SU-DHL-6 (cell line): Measurements from ENCODE around the gene PREX1.

Source experiments
- H2AFZ ChIP-seq: fragments of 200-600 bp; sonication (generic); 2 replicates; pipeline ENCODE4 v1.6.1; 2014; ENCODE audit warnings: low read depth, mild to moderate bottlenecking, moderate library complexity, mixed read lengths, antibody characterized with exemption, low read length; ENCODE audit not compliant: severe bottlenecking
- H3F3A ChIP-seq: fragments of 200-600 bp; shearing (Covaris generic); 2 replicates; pipeline ENCODE4 v1.6.0; 2016; ENCODE audit warnings: antibody characterized with exemption, mild to moderate bottlenecking; ENCODE audit not compliant: insufficient read depth
- H3K27ac ChIP-seq: fragments of 200-600 bp; sonication (generic); 2 replicates; pipeline ENCODE4 v1.5.1; 2016; ENCODE audit warnings: low read depth, mild to moderate bottlenecking, low read length, moderate library complexity, mixed read lengths
- H3K27me3 ChIP-seq: fragments of 200-600 bp; sonication (generic), shearing (Covaris generic); 2 replicates; pipeline ENCODE4 v1.6.0; 2014; ENCODE audit warnings: mild to moderate bottlenecking, low read length
- H3K36me3 ChIP-seq: fragments of 200-600 bp; sonication (generic); 2 replicates; pipeline ENCODE4 v1.6.1; 2014; ENCODE audit warnings: mild to moderate bottlenecking, low read length, mixed read lengths
- H3K4me2 ChIP-seq: fragments of 300-600, 200-600 bp; shearing (Covaris generic), sonication (generic); 2 replicates; pipeline ENCODE4 v1.6.0; 2014; ENCODE audit warnings: low read length, low read depth, mild to moderate bottlenecking; ENCODE audit not compliant: poor library complexity, severe bottlenecking
- H3K4me3 ChIP-seq: fragments of 200-600 bp; sonication (generic); 2 replicates; pipeline ENCODE4 v1.5.1; 2014; ENCODE audit warnings: antibody characterized with exemption, low read length, mild to moderate bottlenecking, mixed read lengths; ENCODE audit not compliant: insufficient read depth, poor library complexity, severe bottlenecking
- H3K79me2 ChIP-seq: fragments of 200-600 bp; sonication (generic); 2 replicates; pipeline ENCODE4 v1.6.1; 2014; ENCODE audit warnings: mild to moderate bottlenecking, low read length, moderate library complexity; ENCODE audit not compliant: insufficient read depth
- H3K9ac ChIP-seq: fragments of 200-600 bp; sonication (generic); 2 replicates; pipeline ENCODE4 v1.7.0; 2014; ENCODE audit warnings: mild to moderate bottlenecking, low read length
- H3K9me2 ChIP-seq: fragments of 200-600 bp; sonication (generic); replicated peaks from 2 replicates; pipeline ENCODE4 v1.6.1; 2014; ENCODE audit warnings: low read length; ENCODE audit not compliant: insufficient read depth
- H3K9me3 ChIP-seq: fragments of 200-600 bp; sonication (generic); 2 replicates; pipeline ENCODE4 v1.6.1; 2014; ENCODE audit warnings: low read length, mixed read lengths; ENCODE audit not compliant: insufficient read depth
- H4K20me1 ChIP-seq: fragments of 200-600 bp; sonication (generic); 2 replicates; pipeline ENCODE4 v1.6.1; 2014; ENCODE audit warnings: low read depth, mild to moderate bottlenecking, antibody characterized with exemption, low read length, moderate library complexity, mixed read lengths
- CTCF ChIP-seq: fragments of 200-600 bp; sonication (generic); IDR thresholded peaks from one replicate; pipeline ENCODE4 v1.5.1; 2017; ENCODE audit warnings: antibody characterized with exemption, mild to moderate bottlenecking, low read length, moderate library complexity; ENCODE audit not compliant: insufficient read depth, poor library complexity, severe bottlenecking
- EZH2phosphoT487 ChIP-seq: fragments of 200-600 bp; sonication (generic), shearing (Covaris generic); conservative IDR thresholded peaks from 2 replicates; pipeline ENCODE4 v1.6.1; 2018; ENCODE audit warnings: mild to moderate bottlenecking, antibody characterized with exemption, low read length, moderate library complexity, mixed read lengths

Gene PREX1

DNA sequence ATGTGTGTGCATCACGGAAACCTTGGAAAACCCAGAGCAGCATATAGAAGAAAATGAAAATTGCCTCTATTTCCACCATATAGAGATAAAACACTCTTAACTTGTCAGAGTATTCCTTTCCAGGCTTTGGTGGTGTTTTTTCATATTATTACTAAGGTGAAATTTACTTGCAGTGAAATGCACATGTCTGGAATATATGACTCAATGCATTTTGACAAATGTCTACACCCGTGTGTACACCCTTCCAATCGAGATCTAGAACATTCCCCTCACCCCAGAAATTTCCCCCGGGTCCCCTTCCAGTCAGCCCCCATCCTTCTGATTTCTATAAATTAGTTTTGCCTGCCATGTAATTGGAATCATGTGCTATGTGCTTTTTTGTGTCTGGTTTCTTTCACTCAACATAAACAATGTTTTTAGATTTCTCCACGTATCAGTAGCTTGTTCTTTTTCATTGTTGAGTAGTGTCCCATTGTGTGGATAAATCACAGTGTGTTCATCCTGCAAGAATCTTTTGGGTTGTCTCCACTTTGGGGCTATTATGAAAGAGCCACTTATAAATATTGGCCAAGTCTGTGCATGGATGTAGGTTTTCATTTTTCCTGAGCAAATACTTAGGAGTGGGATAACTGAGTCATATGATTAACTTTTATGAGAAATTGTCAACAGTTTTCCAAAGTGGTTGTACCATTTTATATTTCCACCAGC is 19.9 kb upstream of the PREX1 start:
- H3K4me3 ChIP-seq = no peak overlapping the region

GRCh38 chr20:48846516-48847492 is 19.0 kb upstream of the PREX1 start:
- H3K9me3 ChIP-seq = no peaks in the 10 kb centered on the region
- no peak overlapping the region for H3K4me3 ChIP-seq
- H3K79me2 ChIP-seq = no peaks in the 10 kb centered on the region
- no peaks in the 10 kb centered on the region for H3K9me2 ChIP-seq
- no peaks in the 10 kb centered on the region for H4K20me1 ChIP-seq
- no peak overlapping the region for H2AFZ ChIP-seq
- H3K36me3 ChIP-seq = no peaks in the 10 kb centered on the region
- H3K9ac ChIP-seq = no peak overlapping the region
- H3K4me2 ChIP-seq = no peak overlapping the region
- no peaks in the 10 kb centered on the region for H3F3A ChIP-seq
- no peaks in the 10 kb centered on the region for H3K27me3 ChIP-seq
- TF ChIP-seq EZH2phosphoT487 = no peak
- TF ChIP-seq CTCF = no peak
- H3K27ac ChIP-seq = no peak overlapping the region

More for the DNA sequence above, 19.9 kb upstream of the PREX1 start:
- Histone ChIP-seq H3K4me2 (no peak overlapping the region), H3K9me3 (no peaks in the 10 kb centered on the region), H3K79me2 (no peaks in the 10 kb centered on the region), H3K27ac (no peak overlapping the region), H3K36me3 (no peaks in the 10 kb centered on the region), H4K20me1 (no peaks in the 10 kb centered on the region), H3K9ac (no peak overlapping the region), H2AFZ (no peak overlapping the region), H3K27me3 (no peaks in the 10 kb centered on the region), H3F3A (no peaks in the 10 kb centered on the region), H3K9me2 (no peaks in the 10 kb centered on the region)
- TF ChIP-seq CTCF (no peak), EZH2phosphoT487 (no peak)

DNA sequence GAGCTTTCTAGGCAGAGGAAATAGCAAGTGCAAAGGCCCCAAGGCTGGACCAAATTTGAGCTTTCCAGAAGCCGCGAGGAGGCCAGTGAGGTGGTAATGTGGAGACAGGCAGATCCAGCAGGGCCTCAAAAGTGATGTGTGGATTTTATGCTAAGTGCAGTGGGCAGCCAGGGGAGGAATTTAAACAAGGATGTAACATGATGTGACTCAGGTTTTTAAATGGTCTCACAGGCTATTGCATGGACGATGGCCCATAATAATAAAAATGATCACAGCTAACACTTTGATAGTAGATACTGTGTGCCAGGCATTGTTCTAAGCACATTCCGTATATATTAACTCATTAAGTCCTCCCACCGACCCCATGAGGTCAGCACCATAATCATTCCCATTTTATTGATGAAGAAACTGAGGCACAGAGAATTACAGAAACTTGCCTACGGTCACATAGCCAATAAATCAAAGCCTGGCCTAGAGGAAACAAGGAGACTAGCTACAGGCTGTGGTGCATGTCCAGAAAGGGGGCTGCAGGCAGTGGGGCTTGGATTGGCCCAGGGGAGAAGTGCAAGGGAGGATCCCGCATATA is 18.0 kb upstream of the PREX1 start:
- no peaks in the 10 kb centered on the region for H3K9me2 ChIP-seq
- no peaks in the 10 kb centered on the region for H3K79me2 ChIP-seq
- H3K27ac ChIP-seq = no peak overlapping the region
- no peak overlapping the region for H3K4me2 ChIP-seq
- H3F3A ChIP-seq = no peaks in the 10 kb centered on the region
- no peak overlapping the region for H3K4me3 ChIP-seq
- no peaks in the 10 kb centered on the region for H4K20me1 ChIP-seq
- H3K9me3 ChIP-seq = no peaks in the 10 kb centered on the region
- H3K27me3 ChIP-seq = no peaks in the 10 kb centered on the region
- no peaks in the 10 kb centered on the region for H3K36me3 ChIP-seq
- TF ChIP-seq EZH2phosphoT487 = no peak
- TF ChIP-seq CTCF = no peak
- no peak overlapping the region for H2AFZ ChIP-seq
- no peak overlapping the region for H3K9ac ChIP-seq
